HFFc6 (cell line): ENCODE results near the gene ASB16. TPM values are rescaled to one million over a fixed set of nuclear protein-coding genes. Genes with fewer than 3 reads are reported as not detected.

ENCODE experiments used
- DNase-seq: peaks from one replicate; pipeline ENCODE4 v3.0.0-alpha.2; 2018
- H3K27ac Mint-ChIP-seq: 2 replicates; pipeline ENCODE4 v1.8.0; 2020; ENCODE audit warnings: mild to moderate bottlenecking, mixed read lengths
- H3K27me3 Mint-ChIP-seq: 2 replicates; pipeline ENCODE4 v1.8.0; 2021; ENCODE audit warnings: mild to moderate bottlenecking, moderate library complexity, mixed read lengths; ENCODE audit not compliant: insufficient read depth
- H3K36me3 Mint-ChIP-seq: 2 replicates; pipeline ENCODE4 v1.8.0; 2021; ENCODE audit warnings: low read depth, mixed read lengths
- H3K4me1 Mint-ChIP-seq: 2 replicates; pipeline ENCODE4 v1.8.0; 2020; ENCODE audit warnings: low read depth, mixed read lengths
- H3K4me3 Mint-ChIP-seq: 2 replicates; pipeline ENCODE4 v1.8.0; 2020; ENCODE audit warnings: mild to moderate bottlenecking, moderate library complexity, mixed read lengths
- H3K9me3 Mint-ChIP-seq: 2 replicates; pipeline ENCODE4 v1.8.0; 2020; ENCODE audit warnings: mild to moderate bottlenecking, mixed read lengths
- CTCF ChIP-seq: fragments of 200-600 bp; sonication (generic); IDR thresholded peaks from 2 replicates; pipeline ENCODE4 v1.5.0; 2021; ENCODE audit warnings: antibody characterized with exemption, mild to moderate bottlenecking
- long read RNA-seq: library from polyadenylated mRNA; unstranded; transcript quantifications from one replicate; pipeline ENCODE4 v2.0.0, GENCODE V29; 2019
- total RNA-seq, 6 experiments: library from RNA; stranded (reverse); fragmentation: NEBNext Ultra II Directional; extraction: Animal tissue kit (Norgen Biotek cat#: 25700); gene quantifications; 2 replicates in 1 of 6; 3 replicates in 5 of 6; pipeline ENCODE4 v1.2.3, GENCODE V29; 2021

ASB16 gene
- total RNA-seq = under 1 TPM in 3 of 6 experiments, not detected in 3; 0.18 to 0.48 (median 0.29) TPM
- long read RNA-seq, partial matches to known transcripts = 0 of 1 reads
- long read RNA-seq, other reads (novel, unspliced or antisense) = 1 of 1 reads

- Mint-ChIP-seq H3K27ac (no peak within 1 kb of the TSS), H3K9me3 (no peaks in the 10 kb centered on the region), H3K4me1 (peaks cover 21% of the 10 kb centered on the region), H3K4me3 (peak within 1 kb of the TSS; percentile 9; the same call in 1 of the 2 replicates), H3K36me3 (no peaks in the 10 kb centered on the region; the same call in 1 of the 2 replicates), H3K27me3 (peaks cover 2% of the 10 kb centered on the region; the same call in 1 of the 2 replicates)
- TF ChIP-seq CTCF = no peak
- peak; percentile 16 for DNase-seq
Observed at GRCh38 chr17:44170499-44171201, at the start of gene ASB16. Gene ASB16 (plus strand): TSS chr17:44170704. CDS start chr17:44170790, 86 bp downstream.

- peaks cover 24% of the 10 kb centered on the region for H3K4me1 Mint-ChIP-seq
- no peaks in the 10 kb centered on the region for H3K9me3 Mint-ChIP-seq
- no peaks in the 10 kb centered on the region for H3K27me3 Mint-ChIP-seq
- no peaks in the 10 kb centered on the region for H3K36me3 Mint-ChIP-seq
- no peak for DNase-seq
- no peak overlapping the region for H3K27ac Mint-ChIP-seq
- TF ChIP-seq CTCF = no peak
- H3K4me3 Mint-ChIP-seq = no peak overlapping the region; the same call in 1 of the 2 replicates
Observed at GRCh38 chr17:44120851-44121605, 49.5 kb upstream of the ASB16 start.

- H3K27me3 Mint-ChIP-seq = no peaks in the 10 kb centered on the region
- no peak for TF ChIP-seq CTCF
Observed at GRCh38 chr17:44121997-44122815, 48.3 kb upstream of the ASB16 start.

GRCh38 chr17:44122816-44123355, 47.6 kb upstream of the ASB16 start:
- Mint-ChIP-seq H3K4me1 (peaks cover 24% of the 10 kb centered on the region), H3K27me3 (no peaks in the 10 kb centered on the region), H3K9me3 (no peaks in the 10 kb centered on the region), H3K36me3 (no peaks in the 10 kb centered on the region), H3K27ac (peak overlapping the region; percentile 69), H3K4me3 (peak overlapping the region; percentile 95)
- TF ChIP-seq CTCF = no peak
- no peak for DNase-seq

More at GRCh38 chr17:44121997-44122815, 48.3 kb upstream of the ASB16 start:
- Mint-ChIP-seq H3K36me3 (no peaks in the 10 kb centered on the region), H3K4me3 (peak overlapping the region; percentile 95), H3K4me1 (peaks cover 24% of the 10 kb centered on the region), H3K27ac (peak overlapping the region; percentile 69), H3K9me3 (no peaks in the 10 kb centered on the region)
- DNase-seq = no peak
